Motor neuron (in vitro differentiated cells): Measurements from ENCODE around the gene TSBP1. TPM values are rescaled to one million over a fixed set of nuclear protein-coding genes. Genes with fewer than 3 reads are reported as not detected.

Experiments
- ATAC-seq, 8 experiments: fragments of 200-7000 bp; cut with Tn5 transposase; replicated peaks in 6 of 8; 2 replicates each; pipeline ENCODE4 v1.8.0; 2021; ENCODE audit warnings: mild to moderate bottlenecking in 8 of 8, moderate library complexity in 8 of 8
- H3K27ac ChIP-seq, 2 donors: fragments of 250-450 bp; sonication (Bioruptor Pico); 2 replicates each; pipeline ENCODE4 v1.9.0; 2021; ENCODE audit warnings: antibody characterized with exemption in 2 of 2, mild to moderate bottlenecking in 2 of 2, moderate library complexity in 1 of 2
- H3K4me1 ChIP-seq, 2 donors: fragments of 250-450 bp; sonication (Bioruptor Pico); replicated peaks in 1 of 2; 2 replicates each; pipeline ENCODE4 v1.6.1; 2021; ENCODE audit warnings: antibody characterized with exemption in 2 of 2, mild to moderate bottlenecking in 2 of 2, moderate library complexity in 1 of 2
- H3K4me3 ChIP-seq, 5 donors: fragments of 250-450 bp; sonication (Bioruptor Pico); 2 replicates each; pipeline ENCODE4 v1.9.0; 2021; ENCODE audit warnings: antibody characterized with exemption in 5 of 5, mild to moderate bottlenecking in 5 of 5, moderate library complexity in 4 of 5
- WGBS, 10 experiments: fragments of 450-650 bp; shearing (Covaris generic); methylation state at CpG; one replicate each; pipeline ENCODE4 v1.0.0; 2022; 5-methylcytosine and 5-hydroxymethylcytosine counted together
- in situ Hi-C, 9 experiments: fragments of 400-800 bp; cut with MboI; loops; one replicate each; pipeline ENCODE4 v1.15.0; 2021; ENCODE audit warnings: low sequenced_read_pairs in 9 of 9, low pct_unique_long_range_greater_than_20kb in 2 of 9; ENCODE audit not compliant: unreplicated experiment in 9 of 9
- total RNA-seq, 8 experiments: library from RNA; unstranded; fragments of 300-600 nt; gene quantifications; 2 replicates each; pipeline versions ENCODE4 v1.2.3 to v1.2.4, GENCODE V29; 2022

The TSBP1 gene
- under 1 TPM in 5 of 8 experiments, not detected in 3; 0.09 to 0.76 (median 0.41) TPM for total RNA-seq

- Histone ChIP-seq H3K4me3 (no peak within 1 kb of the TSS), H3K4me1 (no peaks in the 10 kb centered on the region), H3K27ac (no peak within 1 kb of the TSS)
- in situ Hi-C loops, result no loop called here
- ATAC-seq, result no peak
Observed at GRCh38 chr6:32371803-32372202, at the start of gene TSBP1. Gene TSBP1, minus strand, starts transcription at chr6:32371903. Its CDS starts 197 bp downstream, at chr6:32371706.

- ATAC-seq, result no peak
- Histone ChIP-seq H3K27ac (no peak overlapping the region), H3K4me1 (no peaks in the 10 kb centered on the region), H3K4me3 (no peak overlapping the region)
- in situ Hi-C loops, result loop anchor here in 5 of 9 experiments (10.0 to 25.0 kb wide), 2 partner anchors 371 to 379 kb away; no protein-coding TSS in a partner anchor
- WGBS, 10 experiments, result 22 to 92% (median 80%) methylated on average over 1 to 3 of the region's 3 CpGs; no CpG with 5 or more reads in 3 of the 10 experiments
Observed at GRCh38 chr6:32416036-32416435, 44.3 kb upstream of the TSBP1 start.

GRCh38 chr6:32415521-32416019 lies 43.9 kb upstream of the TSBP1 start:
- ATAC-seq, result peak in 5 of 8 experiments; percentile 38 to 88 (median 72)
- no peak overlapping the region for H3K4me3 ChIP-seq
- H3K27ac ChIP-seq, result no peak overlapping the region
- in situ Hi-C loops, result loop anchor here in 5 of 9 experiments (10.0 to 25.0 kb wide), 2 partner anchors 372 to 379 kb away; no protein-coding TSS in a partner anchor
- WGBS, 10 experiments, result 0 to 47% (median 20%) methylated on average over 1 to 13 of the region's 13 CpGs; no CpG with 5 or more reads in 1 of the 10 experiments
- H3K4me1 ChIP-seq, result no peaks in the 10 kb centered on the region

GRCh38 chr6:32413427-32414047 lies 41.8 kb upstream of the TSBP1 start:
- in situ Hi-C loops, result loop anchor here in 5 of 9 experiments (10.0 to 25.0 kb wide), 2 partner anchors 374 to 381 kb away; no protein-coding TSS in a partner anchor
- no peaks in the 10 kb centered on the region for H3K4me1 ChIP-seq
- peak; percentile 78 to 92 (median 85) for ATAC-seq
- 6 to 41% (median 16%) methylated on average over 2 to 11 of the region's 11 CpGs; no CpG with 5 or more reads in 2 of the 10 experiments for WGBS, 10 experiments
- H3K27ac ChIP-seq, result no peak overlapping the region
- no peak overlapping the region for H3K4me3 ChIP-seq

- in situ Hi-C loops, result loop anchor here in 5 of 9 experiments (10.0 to 25.0 kb wide), 2 partner anchors 376 to 383 kb away; no protein-coding TSS in a partner anchor
- Histone ChIP-seq H3K27ac (no peak overlapping the region), H3K4me1 (no peaks in the 10 kb centered on the region), H3K4me3 (no peak overlapping the region)
- WGBS, 10 experiments, result 30 to 96% (median 67%) methylated on average over 1 to 5 of the region's 9 CpGs; no CpG with 5 or more reads in 1 of the 10 experiments
- no peak for ATAC-seq
Observed at GRCh38 chr6:32411566-32412327, 40.0 kb upstream of the TSBP1 start.

- in situ Hi-C loops, result loop anchor here in 5 of 9 experiments (10.0 to 25.0 kb wide), 2 partner anchors 376 to 384 kb away; no protein-coding TSS in a partner anchor
- 14 to 88% (median 48%) methylated on average over 3 to 5 of the region's 5 CpGs; no CpG with 5 or more reads in 1 of the 10 experiments for WGBS, 10 experiments
Observed at GRCh38 chr6:32410906-32411305, 39.2 kb upstream of the TSBP1 start.

GRCh38 chr6:32406857-32407256 lies 35.2 kb upstream of the TSBP1 start, which contains the start of gene BTNL2:
Gene BTNL2, minus strand, starts transcription at chr6:32407181. Its CDS starts 58 bp downstream, at chr6:32407123.
- no peak for ATAC-seq
- WGBS, 10 experiments, result 0 to 100% (median 59%) methylated on average over 1 to 3 of the region's 4 CpGs; no CpG with 5 or more reads in 2 of the 10 experiments
- no peak within 1 kb of the TSS for H3K4me3 ChIP-seq
- H3K27ac ChIP-seq, result no peak within 1 kb of the TSS
- no peaks in the 10 kb centered on the region for H3K4me1 ChIP-seq
- in situ Hi-C loops, result loop anchor here in 3 of 9 experiments (25.0 kb wide), 1 partner anchor 380 kb away; no protein-coding TSS in a partner anchor

More at GRCh38 chr6:32410906-32411305, 39.2 kb upstream of the TSBP1 start:
- no peak overlapping the region for H3K27ac ChIP-seq
- no peak for ATAC-seq
- H3K4me1 ChIP-seq, result no peaks in the 10 kb centered on the region
- H3K4me3 ChIP-seq, result no peak overlapping the region

- no peak overlapping the region for H3K4me3 ChIP-seq
- no peak overlapping the region for H3K27ac ChIP-seq
- WGBS, 10 experiments, result 31 to 100% (median 76%) methylated on average over 1 to 9 of the region's 9 CpGs
- H3K4me1 ChIP-seq, result no peaks in the 10 kb centered on the region
- no peak for ATAC-seq
- in situ Hi-C loops, result loop anchor here in 3 of 9 experiments (25.0 kb wide), 1 partner anchor 381 kb away; no protein-coding TSS in a partner anchor
Observed at GRCh38 chr6:32406197-32406596, 34.5 kb upstream of the TSBP1 start.

GRCh38 chr6:32405656-32406055 lies 34.0 kb upstream of the TSBP1 start:
- in situ Hi-C loops, result loop anchor here in 3 of 9 experiments (25.0 kb wide), 1 partner anchor 382 kb away; no protein-coding TSS in a partner anchor
- no peak for ATAC-seq
- Histone ChIP-seq H3K27ac (no peak overlapping the region), H3K4me1 (no peaks in the 10 kb centered on the region), H3K4me3 (no peak overlapping the region)
- WGBS, 10 experiments, result 0 to 63% (median 32%) methylated on average over 1 of the region's 1 CpG

- 0 to 100% (median 62%) methylated on average over 1 to 6 of the region's 8 CpGs; no CpG with 5 or more reads in 2 of the 10 experiments for WGBS, 10 experiments
- H3K27ac ChIP-seq, result no peak overlapping the region
- no peak for ATAC-seq
- no peak overlapping the region for H3K4me3 ChIP-seq
- H3K4me1 ChIP-seq, result no peaks in the 10 kb centered on the region
- in situ Hi-C loops, result loop anchor here in 3 of 9 experiments (25.0 kb wide), 1 partner anchor 384 kb away; no protein-coding TSS in a partner anchor
Observed at GRCh38 chr6:32402812-32403211, 31.1 kb upstream of the TSBP1 start.

GRCh38 chr6:32401284-32401963 lies 29.7 kb upstream of the TSBP1 start:
- no peak overlapping the region for H3K27ac ChIP-seq
- no peak overlapping the region for H3K4me3 ChIP-seq
- in situ Hi-C loops, result loop anchor here in 3 of 9 experiments (25.0 kb wide), 1 partner anchor 386 kb away; no protein-coding TSS in a partner anchor
- ATAC-seq, result no peak
- no peaks in the 10 kb centered on the region for H3K4me1 ChIP-seq
- WGBS, 10 experiments, result 37 to 83% (median 58%) methylated on average over 1 to 2 of the region's 4 CpGs; no CpG with 5 or more reads in 6 of the 10 experiments

- 43 to 100% (median 74%) methylated on average over 1 to 7 of the region's 7 CpGs for WGBS, 10 experiments
- no peak overlapping the region for H3K27ac ChIP-seq
- in situ Hi-C loops, result no loop called here
- H3K4me1 ChIP-seq, result no peaks in the 10 kb centered on the region
- no peak overlapping the region for H3K4me3 ChIP-seq
- peak in 4 of 8 experiments; percentile 14 to 82 (median 30) for ATAC-seq
Observed at GRCh38 chr6:32397252-32397920, 25.7 kb upstream of the TSBP1 start.
